H9 (cell line): ENCODE measurements around the gene ADO. TPM values are rescaled to one million over a fixed set of nuclear protein-coding genes. Genes with fewer than 3 reads are reported as not detected.
A peak's percentile ranks its signal among the peaks of the same experiment; 100 is the strongest.

Experiments
- DNase-seq: peaks from one replicate; pipeline ENCODE4 v3.0.0-alpha.2; 2017
- H2AFZ ChIP-seq: one replicate; pipeline ENCODE4 v1.6.1; 2013; ENCODE audit warnings: mild to moderate bottlenecking, low read length, control low read depth, moderate library complexity
- H2AK5ac ChIP-seq: 2 replicates; pipeline ENCODE4 v1.6.1; 2013; ENCODE audit warnings: low read length, control low read depth, mixed read lengths; ENCODE audit not compliant: insufficient read length
- H2BK120ac ChIP-seq: one replicate; pipeline ENCODE4 v1.6.1; 2013; ENCODE audit warnings: low read depth, mild to moderate bottlenecking, low read length, control low read depth, inconsistent platforms; ENCODE audit not compliant: poor library complexity, severe bottlenecking
- H2BK12ac ChIP-seq: 2 replicates; pipeline ENCODE4 v1.6.1; 2013; ENCODE audit warnings: low read length, control low read depth, mixed read lengths, low read depth; ENCODE audit not compliant: insufficient read length
- H2BK15ac ChIP-seq: 2 replicates; pipeline ENCODE4 v1.6.1; 2013; ENCODE audit warnings: low read depth, low read length, control low read depth
- H2BK20ac ChIP-seq: one replicate; pipeline ENCODE4 v1.6.1; 2013; ENCODE audit warnings: low read depth, mild to moderate bottlenecking, low read length, control low read depth, inconsistent platforms; ENCODE audit not compliant: poor library complexity, severe bottlenecking
- H2BK5ac ChIP-seq: 2 replicates; pipeline ENCODE4 v1.6.1; 2013; ENCODE audit warnings: low read length, control low read depth, mixed read lengths; ENCODE audit not compliant: insufficient read length
- H3K14ac ChIP-seq: 2 replicates; pipeline ENCODE4 v1.6.1; 2013; ENCODE audit warnings: low read length, control low read depth; ENCODE audit not compliant: insufficient read depth
- H3K18ac ChIP-seq: 2 replicates; pipeline ENCODE4 v1.6.1; 2013; ENCODE audit warnings: low read depth, mild to moderate bottlenecking, mixed read lengths, low read length, control low read depth; ENCODE audit not compliant: insufficient read length
- H3K23ac ChIP-seq: 2 replicates; pipeline ENCODE4 v1.6.1; 2013; ENCODE audit warnings: low read length, control low read depth, mixed read lengths, low read depth; ENCODE audit not compliant: insufficient read length
- H3K23me2 ChIP-seq: 2 replicates; pipeline ENCODE4 v1.6.1; 2013; ENCODE audit warnings: low read depth, mild to moderate bottlenecking, mixed read lengths, low read length, control low read depth; ENCODE audit not compliant: insufficient read length, poor library complexity, severe bottlenecking
- H3K27ac ChIP-seq: 2 replicates; pipeline ENCODE4 v1.5.1; 2013; ENCODE audit warnings: low read length, control low read depth, mixed read lengths, low read depth; ENCODE audit not compliant: insufficient read length
- H3K27me3 ChIP-seq: 2 replicates; pipeline ENCODE4 v1.6.1; 2013; ENCODE audit warnings: low read length, control low read depth, inconsistent platforms; ENCODE audit not compliant: insufficient read depth
- H3K4ac ChIP-seq: 2 replicates; pipeline ENCODE4 v1.6.1; 2013; ENCODE audit warnings: low read depth, mild to moderate bottlenecking, control low read depth, inconsistent platforms, low read length, moderate library complexity
- H3K4me1 ChIP-seq: 2 replicates; pipeline ENCODE4 v1.6.1; 2013; ENCODE audit warnings: low read length, control low read depth, inconsistent platforms; ENCODE audit not compliant: insufficient read depth
- H3K4me2 ChIP-seq: 2 replicates; pipeline ENCODE4 v1.6.1; 2013; ENCODE audit warnings: low read length, control low read depth, mixed read lengths; ENCODE audit not compliant: insufficient read length, insufficient read depth
- H3K56ac ChIP-seq: 2 replicates; pipeline ENCODE4 v1.6.1; 2013; ENCODE audit warnings: low read depth, mild to moderate bottlenecking, mixed read lengths, low read length, control low read depth; ENCODE audit not compliant: insufficient read length
- H3K79me1 ChIP-seq: 2 replicates; pipeline ENCODE4 v1.6.1; 2013; ENCODE audit warnings: low read depth, mild to moderate bottlenecking, moderate library complexity, low read length, control low read depth, inconsistent platforms; ENCODE audit not compliant: insufficient read depth, poor library complexity, severe bottlenecking
- H3K79me2 ChIP-seq: 2 replicates; pipeline ENCODE4 v1.6.1; 2013; ENCODE audit warnings: low read length, control low read depth, inconsistent platforms; ENCODE audit not compliant: insufficient read depth
- H3K9ac ChIP-seq: 2 replicates; pipeline ENCODE4 v1.6.1; 2013; ENCODE audit warnings: low read length, control low read depth, mixed read lengths; ENCODE audit not compliant: insufficient read length; ENCODE audit errors: extremely low read depth
- H3K9me3 ChIP-seq: one replicate; pipeline ENCODE4 v1.6.1; 2013; ENCODE audit warnings: low read depth, low read length, inconsistent platforms; ENCODE audit not compliant: control insufficient read depth
- H3T11ph ChIP-seq: one replicate; pipeline ENCODE4 v1.6.1; 2013; ENCODE audit warnings: mild to moderate bottlenecking, low read length, control low read depth, inconsistent platforms
- H4K20me1 ChIP-seq: one replicate; pipeline ENCODE4 v1.6.1; 2013; ENCODE audit not compliant: control insufficient read depth, insufficient read length, insufficient read depth
- H4K5ac ChIP-seq: 2 replicates; pipeline ENCODE4 v1.6.1; 2013; ENCODE audit warnings: low read depth, mild to moderate bottlenecking, mixed read lengths, low read length, control low read depth; ENCODE audit not compliant: insufficient read length
- H4K8ac ChIP-seq: replicated peaks from 2 replicates; pipeline ENCODE4 v1.6.1; 2013; ENCODE audit warnings: low read length, control low read depth, mixed read lengths, low read depth; ENCODE audit not compliant: insufficient read length
- H4K91ac ChIP-seq: 2 replicates; pipeline ENCODE4 v1.6.1; 2013; ENCODE audit warnings: low read depth, mild to moderate bottlenecking, moderate library complexity, mixed read lengths, low read length, control low read depth; ENCODE audit not compliant: insufficient read length
- H3K27ac Mint-ChIP-seq, 3 experiments: 2 replicates in 2 of 3; 3 replicates in 1 of 3; pipeline ENCODE4 v1.8.0; 2020 to 2021; ENCODE audit warnings: mixed read lengths in 3 of 3, mild to moderate bottlenecking in 1 of 3, moderate library complexity in 1 of 3
- H3K27me3 Mint-ChIP-seq: 2 replicates; pipeline ENCODE4 v1.8.0; 2021; ENCODE audit warnings: low read depth, mild to moderate bottlenecking, moderate library complexity, mixed read lengths
- H3K36me3 Mint-ChIP-seq, 3 experiments: 2 replicates in 2 of 3; 3 replicates in 1 of 3; pipeline ENCODE4 v1.8.0; 2020 to 2021; ENCODE audit warnings: low read depth in 3 of 3, mixed read lengths in 3 of 3; ENCODE audit not compliant: insufficient read depth in 1 of 3
- H3K4me1 Mint-ChIP-seq, 2 experiments: 2 replicates each; pipeline ENCODE4 v1.8.0; 2020; ENCODE audit warnings: mixed read lengths in 2 of 2
- H3K4me3 Mint-ChIP-seq, 2 experiments: 2 replicates in 1 of 2; 3 replicates in 1 of 2; pipeline ENCODE4 v1.8.0; 2020 to 2021; ENCODE audit warnings: mild to moderate bottlenecking in 2 of 2, mixed read lengths in 2 of 2, moderate library complexity in 1 of 2
- H3K9me3 Mint-ChIP-seq, 2 experiments: 2 replicates in 1 of 2; 3 replicates in 1 of 2; pipeline ENCODE4 v1.8.0; 2020; ENCODE audit warnings: mild to moderate bottlenecking in 2 of 2, mixed read lengths in 2 of 2, moderate library complexity in 1 of 2
- CTCF ChIP-seq: fragments of 200-600 bp; sonication (generic); conservative IDR thresholded peaks from 3 replicates; pipeline ENCODE4 v1.8.0; 2021; ENCODE audit warnings: antibody characterized with exemption, mild to moderate bottlenecking
- WGBS: extraction: QIAGEN DNeasy Blood & Tissue Kit; methylation state at CpG from one replicate; pipeline ENCODE4 v1.1.7; 2013; ENCODE audit warnings: missing lambda C conversion rate, low lambda C conversion rate, mixed read lengths; ENCODE audit not compliant: insufficient read length; ENCODE audit errors: extremely low coverage; 5-methylcytosine and 5-hydroxymethylcytosine counted together
- total RNA-seq: library from RNA; stranded (reverse); gene quantifications from 2 replicates; pipeline ENCODE4 v1.2.1, GENCODE V29; 2021

ADO gene
- total RNA-seq, 1 experiment from 2014 or later = 31.6 TPM

DNA sequence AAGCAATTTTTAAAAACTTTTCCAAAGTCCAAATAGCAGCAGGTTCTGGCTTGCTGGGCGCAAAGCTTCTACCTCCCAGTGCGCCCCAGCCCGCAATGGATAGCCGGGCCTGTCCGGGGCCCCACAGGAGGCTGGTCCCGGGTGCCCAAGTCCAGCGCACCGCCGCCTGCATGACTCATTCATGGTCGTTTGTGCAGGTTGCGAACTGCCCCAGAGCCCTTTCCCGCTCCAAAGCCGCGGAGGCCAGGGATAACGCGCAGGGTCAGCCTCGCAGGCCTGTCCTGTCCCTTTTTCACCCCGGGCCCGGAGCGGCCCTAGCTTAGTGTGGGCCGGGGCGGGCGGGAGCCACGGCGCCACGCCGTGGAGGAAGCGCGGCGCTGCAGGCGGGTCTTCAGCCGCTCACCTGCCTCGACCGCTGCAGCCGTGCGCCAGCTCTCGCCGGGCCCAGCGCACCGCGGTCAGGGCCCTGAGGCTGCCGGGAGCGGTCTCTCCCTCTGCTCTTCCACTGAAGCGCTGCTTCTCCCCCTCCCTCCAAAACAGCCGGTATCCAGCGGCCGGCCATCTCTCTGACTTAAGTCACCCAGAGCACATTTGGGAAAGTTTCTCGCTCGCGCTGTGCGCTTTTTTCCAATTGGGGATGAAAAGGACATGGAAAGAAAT, 13.4 kb downstream of the ADO start:
- TF ChIP-seq CTCF = peak; percentile 86
- H3K23me2 ChIP-seq = peaks cover 25% of the 10 kb centered on the region
- H3K79me2 ChIP-seq = no peaks in the 10 kb centered on the region
- H3K9ac ChIP-seq = no peak overlapping the region
- no peak overlapping the region for H2BK20ac ChIP-seq
- no peak overlapping the region for H2BK12ac ChIP-seq
- H3K9me3 ChIP-seq = no peaks in the 10 kb centered on the region
- H2AK5ac ChIP-seq = no peak overlapping the region
- peak overlapping the region; percentile 74 to 93 for H3K4me3 Mint-ChIP-seq
- H3K4me1 Mint-ChIP-seq = peaks cover 24 to 29% of the 10 kb centered on the region in 2 experiments
- no peak overlapping the region for H2BK15ac ChIP-seq
- H4K5ac ChIP-seq = no peak overlapping the region
- DNase-seq = peak; percentile 89
- peak overlapping the region; percentile 74 for H3K4me2 ChIP-seq
- H4K91ac ChIP-seq = no peak overlapping the region
- peak overlapping the region in 1 of 3 experiments; percentile 92; a peak in 1 of 7 replicates for H3K27ac Mint-ChIP-seq
- no CpG with 5 or more reads among the region's 51 CpGs for WGBS
- no peak overlapping the region for H2AFZ ChIP-seq
- no peaks in the 10 kb centered on the region for H4K20me1 ChIP-seq
- peaks cover 26% of the 10 kb centered on the region; the same call in 1 of the 2 replicates for H3K27me3 ChIP-seq
- no peak overlapping the region for H3K18ac ChIP-seq
- no peaks in the 10 kb centered on the region for H3K79me1 ChIP-seq
- H3K27me3 Mint-ChIP-seq = peaks cover 84% of the 10 kb centered on the region
- no peak overlapping the region for H2BK5ac ChIP-seq
- peaks cover 0 to 7% of the 10 kb centered on the region in 2 experiments; a peak in 3 of 5 replicates for H3K9me3 Mint-ChIP-seq
- no peak overlapping the region for H3K4ac ChIP-seq
- H3K56ac ChIP-seq = no peak overlapping the region
- no peak overlapping the region for H3K14ac ChIP-seq
- no peak overlapping the region for H2BK120ac ChIP-seq
- H3K36me3 Mint-ChIP-seq = peaks cover 2 to 7% (median 6%) of the 10 kb centered on the region in 3 experiments; a peak in 5 of 7 replicates
- H3K4me1 ChIP-seq = no peaks in the 10 kb centered on the region
- no peak overlapping the region for H3T11ph ChIP-seq
- H4K8ac ChIP-seq = no peak overlapping the region
- H3K23ac ChIP-seq = no peak overlapping the region
- H3K27ac ChIP-seq = no peak overlapping the region
